DMS79 treated with DMSO at 0.1 percent for 48 hours (cell line): ENCODE data around the gene CNPY4.

ENCODE experiments used
- DNase-seq: peaks from one replicate; lab custom pipeline; 2025; lab: John Stamatoyannopoulos, UW

Gene CNPY4

DNA sequence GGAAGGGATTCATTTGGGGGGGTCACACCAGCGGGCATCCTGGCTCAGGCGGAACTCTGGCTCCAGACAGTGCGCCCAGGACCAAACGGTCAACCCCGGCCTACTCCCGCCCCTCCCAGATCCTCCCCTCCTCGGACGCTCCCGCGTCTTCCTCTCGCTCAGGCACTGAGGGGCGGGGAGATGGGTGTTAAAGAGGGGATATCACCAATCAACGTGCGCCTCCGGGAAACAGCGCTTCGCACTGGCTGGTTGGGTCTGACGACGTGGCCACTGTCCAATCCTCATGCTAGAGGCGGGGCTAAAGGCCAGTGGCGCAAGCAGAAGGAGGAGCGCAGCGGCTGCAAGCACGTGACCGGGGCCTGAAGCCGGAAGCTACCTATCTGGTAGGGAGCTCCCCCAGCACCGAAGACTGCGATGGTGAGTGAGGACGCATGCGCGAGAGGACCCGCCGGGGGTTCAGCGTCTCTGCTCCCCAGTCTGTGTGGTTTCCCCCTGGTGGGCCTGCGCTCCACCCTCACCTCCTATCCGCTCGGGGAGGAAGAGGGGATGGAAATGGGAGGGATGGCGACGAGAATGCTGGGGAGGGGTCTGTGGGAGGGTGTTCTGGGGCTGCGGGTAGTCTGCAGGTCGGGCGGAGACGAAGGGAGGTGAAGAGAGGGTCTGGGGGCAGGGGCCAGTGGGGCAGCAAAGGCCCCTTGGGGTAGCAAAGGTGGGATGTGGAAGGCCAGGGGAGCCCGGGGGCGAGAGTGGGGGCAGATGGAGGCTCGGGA lies 29.3 kb downstream of the CNPY4 start, which contains the start of gene LAMTOR4:
LAMTOR4 (plus strand) TSS at position 360 of the 770 bp plus-strand sequence; CDS start at position 415, 55 bp downstream.
- DNase-seq: peak; percentile 99

DNA sequence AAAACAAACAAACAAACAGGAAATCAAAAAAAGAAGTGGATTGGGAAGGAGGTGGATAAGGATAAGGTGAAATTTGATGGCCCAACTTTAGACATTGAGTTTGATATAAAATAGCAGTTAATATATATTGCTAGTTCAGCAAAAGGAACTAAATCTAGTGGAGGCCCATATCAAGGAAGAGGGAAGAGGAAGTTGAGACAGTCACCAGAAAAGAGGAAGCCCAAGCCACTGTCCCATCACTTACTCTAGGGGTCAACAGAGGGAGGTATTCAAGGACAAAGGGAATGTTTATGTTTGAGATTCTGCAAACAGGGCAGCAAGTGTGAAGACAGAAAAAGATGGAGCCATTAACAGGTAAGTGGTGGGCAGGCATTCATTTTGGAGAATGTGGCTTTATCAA lies 33.0 kb downstream of the CNPY4 start:
- DNase-seq: no peak

DNA sequence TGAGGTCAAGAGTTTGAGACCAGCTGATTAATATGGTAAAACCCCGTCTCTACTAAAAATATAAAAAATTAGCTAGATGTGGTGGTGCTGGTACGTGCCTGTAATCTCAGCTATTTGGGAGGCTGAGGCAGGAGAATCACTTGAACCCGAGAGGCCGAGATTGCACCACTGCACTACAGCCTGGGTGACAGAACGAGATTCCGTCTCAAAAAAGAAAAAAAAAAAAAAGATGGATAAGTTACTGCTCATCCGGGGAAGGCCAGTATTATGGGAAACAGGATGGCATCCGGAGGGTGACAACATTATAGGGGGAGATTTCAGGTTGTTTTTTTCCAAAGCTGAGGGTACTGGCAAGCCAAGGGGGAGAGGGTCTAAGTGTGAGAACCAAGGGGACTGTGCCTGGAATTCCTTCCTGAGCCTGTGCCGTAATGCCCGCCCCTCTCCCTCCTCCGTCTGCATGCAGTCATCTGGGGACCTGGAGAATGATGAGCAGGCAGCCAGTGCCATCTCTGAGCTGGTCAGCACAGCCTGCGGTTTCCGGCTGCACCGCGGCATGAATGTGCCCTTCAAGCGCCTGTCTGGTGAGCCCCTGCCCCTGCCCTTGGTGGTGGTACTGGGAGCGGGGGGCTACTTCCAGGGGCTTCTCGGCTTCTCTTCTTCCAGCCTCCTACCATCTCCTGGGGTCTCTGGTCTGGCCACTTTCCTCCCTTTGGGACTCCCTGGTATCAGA lies 33.7 kb downstream of the CNPY4 start:
- no peak for DNase-seq

DNA sequence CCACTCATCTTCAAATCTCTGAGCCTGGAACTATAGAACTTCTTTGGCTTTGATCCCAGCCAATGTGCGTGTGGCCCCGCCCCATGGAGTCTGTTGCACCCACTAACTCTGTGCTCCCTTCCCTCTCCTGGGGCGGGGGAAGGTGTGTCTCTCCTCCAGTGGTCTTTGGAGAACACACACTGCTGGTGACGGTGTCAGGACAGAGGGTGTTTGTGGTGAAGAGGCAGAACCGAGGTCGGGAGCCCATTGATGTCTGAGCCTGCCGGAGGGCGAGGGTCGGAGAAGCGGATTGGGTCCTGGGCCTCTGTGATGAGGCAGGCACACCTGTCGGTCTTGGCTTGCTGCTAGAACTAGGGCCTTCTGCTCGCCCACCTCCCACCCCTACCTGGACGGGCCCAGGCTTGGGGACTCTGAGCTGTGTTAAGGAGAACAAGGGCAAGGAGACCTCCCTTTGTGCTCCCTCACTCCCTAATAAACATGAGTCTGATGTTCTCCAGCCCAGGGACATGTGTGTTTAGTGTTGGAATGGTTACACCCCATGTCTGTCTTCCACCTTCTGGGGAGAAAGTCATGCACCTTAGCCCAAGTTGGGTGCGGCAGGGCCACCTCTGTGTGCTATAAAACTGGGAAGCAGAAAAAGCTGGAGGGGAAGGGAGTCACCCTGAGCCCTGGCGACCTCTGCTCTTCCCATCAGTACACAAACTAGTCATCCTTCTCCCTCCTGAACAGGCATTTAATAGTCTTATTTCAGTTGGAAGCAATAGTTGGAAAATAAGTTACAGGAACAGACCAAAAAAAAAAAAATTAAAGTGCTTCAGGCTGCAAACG lies 34.5 kb downstream of the CNPY4 start:
- DNase-seq: no peak

DNA sequence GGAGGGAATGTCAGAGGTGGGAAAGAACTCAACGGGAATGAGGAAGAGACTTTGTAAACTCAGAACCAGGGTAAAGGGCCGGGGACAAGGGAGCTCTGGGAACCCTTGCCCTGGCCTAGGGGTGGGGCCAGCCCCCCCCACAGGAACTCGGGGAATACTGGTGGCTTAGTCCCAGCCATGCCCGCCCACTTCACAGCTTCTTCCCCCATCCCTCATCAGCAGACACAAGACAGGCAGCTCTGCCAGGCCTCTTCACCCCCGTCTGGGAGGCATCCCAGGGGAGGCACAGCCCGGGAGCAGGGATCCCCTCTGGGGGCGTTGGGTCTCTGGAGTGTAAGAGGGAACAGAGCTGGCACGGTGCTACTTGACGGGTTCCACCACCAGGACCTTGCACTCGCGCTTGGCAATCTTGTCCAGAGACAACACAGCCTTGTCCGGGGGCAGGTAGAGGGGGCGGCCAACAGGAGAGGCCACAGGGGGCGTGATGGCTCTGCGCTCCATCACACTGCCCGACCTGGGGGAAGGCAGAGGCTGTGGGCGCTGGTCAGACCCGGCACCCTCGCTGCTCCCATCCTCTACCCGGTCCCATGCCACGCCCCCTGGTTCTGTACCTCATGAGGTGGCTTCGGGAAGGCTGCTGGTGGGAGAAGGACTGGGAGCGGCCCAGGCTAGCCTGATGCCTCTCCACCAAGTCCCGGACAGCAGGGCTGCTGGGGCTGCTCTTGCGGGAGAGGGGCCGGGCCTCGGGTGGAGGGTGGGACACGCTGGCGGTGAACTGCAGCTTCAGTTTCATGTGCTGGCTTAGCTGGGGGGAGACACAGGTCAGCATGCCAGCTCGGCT lies 35.4 kb downstream of the CNPY4 start:
- no peak for DNase-seq

DNA sequence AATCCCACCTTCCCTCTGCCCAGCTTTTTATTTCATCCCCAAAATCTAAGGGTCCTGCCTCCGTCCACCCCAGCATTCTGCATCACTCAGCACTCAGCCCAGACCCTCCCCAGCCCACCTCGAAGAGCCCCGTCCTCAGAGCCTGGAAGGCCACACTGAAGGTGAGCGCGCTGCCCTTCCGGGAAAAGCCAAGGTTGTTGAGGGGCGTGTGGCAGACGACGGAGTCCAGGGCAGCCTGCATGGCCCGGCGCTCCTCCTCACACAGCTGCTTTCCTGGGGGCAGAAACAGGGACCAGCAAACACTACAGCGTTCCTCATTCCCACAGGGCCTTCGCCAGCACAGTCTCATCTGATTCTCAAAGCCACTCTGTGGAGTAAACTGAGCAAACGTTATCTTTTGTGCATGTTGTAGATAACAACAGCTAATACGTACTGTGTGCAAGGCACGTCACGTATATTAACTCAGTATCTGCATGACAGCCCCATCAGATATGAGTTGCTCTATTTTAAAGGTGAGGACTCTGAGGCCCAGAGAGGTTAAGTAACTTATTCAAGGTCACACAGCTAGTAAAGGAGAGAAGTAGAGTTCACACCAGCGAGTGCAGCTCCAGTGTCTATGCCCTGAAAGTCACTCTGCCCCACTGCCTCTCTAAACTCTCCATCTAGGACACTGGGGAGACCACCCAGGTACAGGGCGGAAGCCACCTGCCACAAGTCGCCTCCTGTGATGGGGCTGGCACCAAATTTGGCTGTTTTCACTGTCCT lies 36.3 kb downstream of the CNPY4 start:
- no peak for DNase-seq

DNA sequence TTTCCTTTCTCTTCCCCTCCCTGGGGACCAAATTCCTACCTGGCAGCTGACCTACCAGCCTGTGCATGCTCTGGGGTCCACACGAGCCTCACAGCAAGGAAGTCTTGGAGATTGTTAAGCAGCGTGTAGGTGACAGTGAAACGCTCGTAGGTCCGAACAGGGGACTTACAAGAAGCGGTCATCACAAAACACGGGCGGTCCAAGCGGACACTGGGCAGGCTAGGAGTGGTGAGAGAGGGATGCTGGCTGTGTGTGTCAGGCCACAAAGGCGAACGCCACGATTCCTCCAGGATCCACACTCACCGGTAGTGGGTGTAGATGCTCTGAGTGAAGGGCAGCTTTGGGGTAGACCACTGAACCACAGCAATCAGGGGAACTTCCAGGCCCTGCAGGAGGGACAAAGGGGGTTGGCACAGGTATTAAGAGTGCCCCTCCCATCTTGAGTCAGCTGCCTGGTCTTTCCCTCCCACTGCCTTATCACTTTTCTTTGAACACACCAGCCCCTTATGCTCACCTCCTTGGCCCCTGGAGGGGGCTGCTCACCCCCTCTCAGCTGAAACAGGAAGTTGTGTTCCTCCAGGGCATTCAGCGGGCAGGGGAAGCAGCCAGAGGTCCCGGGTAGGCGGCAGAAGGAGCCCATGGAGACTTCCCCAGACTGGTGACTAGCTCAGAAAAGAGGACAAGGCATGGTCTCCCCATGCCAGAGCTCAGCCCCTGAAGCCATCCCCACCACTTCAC lies 37.1 kb downstream of the CNPY4 start:
- no peak for DNase-seq

DNA sequence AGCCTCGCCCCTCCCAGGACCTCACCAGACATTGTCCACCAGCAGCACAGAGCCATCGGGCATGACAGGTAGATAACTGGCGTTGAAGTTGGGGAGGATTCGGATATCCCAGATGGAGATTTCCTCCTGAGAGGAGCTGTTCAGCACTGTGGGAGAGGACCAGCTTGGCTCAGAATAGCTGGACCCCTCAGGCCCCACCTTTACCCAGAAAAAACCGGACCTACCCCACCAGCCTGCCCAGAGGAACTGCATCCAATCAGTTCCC lies 37.6 kb downstream of the CNPY4 start:
- DNase-seq: no peak

DNA sequence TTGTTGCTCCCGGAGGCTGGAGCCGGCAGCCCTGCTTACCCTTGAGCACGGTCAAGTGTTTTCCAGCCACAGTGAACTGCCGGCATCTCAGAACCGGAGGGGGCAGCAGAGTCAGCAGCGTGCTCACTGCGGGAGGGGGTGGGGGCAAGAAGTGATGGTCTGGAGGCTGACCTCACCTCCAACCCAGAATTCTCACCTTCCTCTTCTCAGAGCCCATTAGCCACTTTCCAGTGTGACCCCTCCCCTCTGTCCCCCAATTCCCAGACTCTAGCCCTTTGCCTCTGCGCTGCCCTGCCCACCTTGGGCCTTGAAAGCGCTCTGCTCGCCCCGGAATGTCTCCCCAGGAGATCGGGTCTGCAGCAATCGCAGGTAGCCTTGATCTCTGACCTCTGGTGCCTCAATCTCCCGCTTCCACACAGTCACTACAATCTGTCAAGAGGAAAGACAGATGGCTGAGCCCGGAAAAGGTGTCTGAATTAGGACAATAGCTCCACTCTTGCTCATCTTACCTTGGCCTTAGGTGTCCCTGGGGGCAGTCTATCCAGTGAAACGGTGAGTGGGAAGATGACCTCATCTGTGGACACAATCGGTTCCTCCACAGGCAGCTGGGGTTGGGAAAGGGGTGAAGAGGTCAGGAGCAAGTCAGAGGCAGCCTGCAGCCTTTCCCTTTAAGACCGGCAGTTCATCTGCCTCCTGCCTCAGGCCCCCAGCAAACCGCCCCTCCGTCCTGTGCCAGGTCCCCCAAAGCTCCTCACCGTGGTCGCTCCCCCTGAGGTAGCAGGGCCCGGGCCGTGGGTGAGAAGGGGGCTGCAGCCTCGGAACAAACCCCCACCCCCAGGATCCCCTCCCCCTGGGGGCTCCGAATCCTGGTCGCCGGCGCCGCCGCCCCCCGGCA lies 38.1 kb downstream of the CNPY4 start:
- DNase-seq: no peak

DNA sequence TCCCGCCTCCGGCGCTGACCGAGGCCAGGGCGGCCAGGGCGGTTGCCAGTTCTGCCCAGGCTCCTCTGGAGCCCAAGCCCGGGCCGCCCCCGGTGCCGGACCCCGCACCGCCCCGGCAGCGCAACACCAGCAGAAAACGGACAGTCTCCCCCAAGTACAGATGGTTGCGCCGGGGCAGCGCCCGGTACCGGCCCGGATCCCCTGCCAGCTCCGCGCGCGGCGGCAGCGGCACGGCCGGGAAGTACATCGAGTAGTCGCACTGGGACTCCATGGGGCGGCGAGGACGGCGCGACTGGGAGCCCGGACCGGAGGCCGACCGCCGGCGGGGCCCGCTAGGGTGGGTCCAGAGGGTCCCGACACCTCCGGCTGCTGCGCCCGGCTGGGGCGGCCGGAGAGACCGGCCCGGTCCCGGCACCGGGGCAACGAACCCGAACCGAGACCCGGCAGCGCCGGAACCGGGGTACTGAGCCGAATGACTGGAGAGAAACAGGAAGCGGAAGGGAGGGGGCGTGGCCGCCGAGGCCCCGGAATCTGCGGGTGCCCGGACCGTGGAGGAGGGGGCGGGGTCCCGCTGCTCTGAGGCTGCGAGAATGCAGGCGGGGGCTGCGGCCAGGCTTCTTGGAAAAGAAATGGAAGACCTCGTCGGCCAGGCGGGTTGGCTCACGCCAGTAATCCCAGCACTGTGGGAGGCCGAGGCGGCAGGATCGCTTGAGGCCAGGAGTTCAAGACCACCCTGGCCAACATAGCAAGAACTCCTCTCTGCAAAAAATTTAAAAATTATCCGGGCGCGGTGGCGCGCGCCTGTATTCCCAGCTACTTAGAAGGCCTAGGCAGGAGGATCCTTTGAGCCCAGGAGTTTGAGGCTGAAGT lies 39.0 kb downstream of the CNPY4 start, which contains the start of gene TRAPPC14:
TRAPPC14 (minus strand) TSS at position 495 of the 870 bp plus-strand sequence; CDS start at position 271, 224 bp downstream.
- DNase-seq: peak; percentile 83

DNA sequence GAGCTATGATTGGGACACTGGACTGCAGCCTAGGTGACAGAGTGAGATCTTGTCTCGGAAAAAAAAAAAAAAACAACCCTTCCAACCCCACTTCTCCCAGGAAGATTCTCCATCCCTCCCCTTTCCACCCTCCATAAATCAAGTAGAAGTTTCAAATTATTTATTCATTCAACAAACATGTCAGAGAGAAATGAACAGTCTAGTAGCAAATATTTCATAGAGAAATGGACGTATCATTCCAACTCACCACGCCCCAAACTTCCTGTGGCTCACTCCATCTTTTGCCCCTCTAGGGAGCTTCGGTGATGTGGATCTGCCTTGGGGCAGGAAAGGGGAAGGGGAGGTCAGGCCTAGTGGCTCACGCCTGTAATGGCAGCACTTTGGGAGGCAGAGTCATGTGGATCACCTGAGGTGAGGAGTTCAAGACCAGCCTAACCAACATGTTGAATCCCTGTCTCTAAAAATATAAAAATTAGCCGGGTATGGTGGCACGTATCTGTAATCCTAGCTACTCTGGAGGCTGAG lies 39.7 kb downstream of the CNPY4 start:
- no peak for DNase-seq

DNA sequence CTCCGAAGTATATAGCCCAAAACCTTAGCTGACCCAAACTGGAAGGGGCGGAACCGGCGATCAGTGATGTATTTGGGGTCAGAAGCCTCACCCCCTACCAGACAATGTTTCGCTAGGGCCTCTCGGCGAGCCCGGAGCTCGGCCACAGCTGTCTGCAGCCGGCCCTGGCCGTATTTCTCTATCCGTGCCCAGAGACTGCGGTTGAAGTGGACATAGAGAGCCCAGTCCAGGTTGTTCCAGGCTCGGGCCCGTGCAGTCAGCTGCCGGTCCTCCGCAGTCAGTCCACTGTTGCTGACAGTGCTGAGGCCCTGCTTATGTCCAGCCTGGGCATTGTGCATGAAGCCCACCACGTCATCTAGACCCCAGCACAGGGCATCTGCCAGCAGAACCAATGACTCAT lies 40.6 kb downstream of the CNPY4 start:
- DNase-seq: no peak

DNA sequence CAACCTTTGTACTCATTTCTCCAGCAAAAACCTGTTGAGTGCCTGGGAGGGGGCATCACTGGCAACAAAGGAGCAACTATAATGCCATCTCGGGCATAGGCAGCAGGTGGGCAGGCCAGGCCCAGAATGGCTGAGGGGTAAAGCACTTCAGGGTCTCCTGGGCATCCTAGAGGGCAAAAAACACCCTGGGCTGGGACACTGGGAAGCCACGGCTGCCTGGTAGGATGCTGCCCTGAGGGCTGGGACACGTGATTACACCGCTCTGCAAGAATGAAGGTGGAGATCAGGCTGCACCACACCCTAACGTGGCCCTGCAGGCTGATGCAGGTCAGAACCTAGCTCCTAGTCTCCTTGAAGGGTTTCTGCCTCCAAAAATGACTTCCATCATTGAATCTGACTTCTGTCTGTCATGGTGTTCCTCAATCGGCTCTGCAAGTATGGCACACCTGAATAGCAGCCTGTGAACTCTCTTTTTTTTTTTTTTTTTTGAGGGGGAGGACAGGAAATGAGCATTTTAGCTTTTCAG lies 43.6 kb downstream of the CNPY4 start:
- no peak for DNase-seq

DNA sequence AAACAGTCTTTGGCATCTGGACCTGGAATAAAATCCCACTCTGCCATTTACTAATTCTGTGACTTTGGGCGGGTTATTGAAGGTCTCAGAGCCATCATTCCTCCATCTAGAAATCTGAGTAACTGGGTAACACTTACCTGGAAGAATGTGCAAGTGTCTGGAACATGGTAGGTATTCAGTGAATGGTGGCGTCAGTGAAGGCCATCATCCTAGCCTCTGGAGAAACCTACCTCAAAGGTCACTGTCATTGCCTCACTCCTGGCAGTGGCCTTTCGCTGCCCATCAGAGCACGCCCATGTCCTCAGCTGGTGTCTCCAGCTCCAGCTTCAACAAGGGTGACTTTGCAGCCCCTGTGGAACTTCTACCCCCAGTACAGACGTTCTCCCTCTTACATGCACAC lies 44.4 kb downstream of the CNPY4 start:
- DNase-seq: no peak

DNA sequence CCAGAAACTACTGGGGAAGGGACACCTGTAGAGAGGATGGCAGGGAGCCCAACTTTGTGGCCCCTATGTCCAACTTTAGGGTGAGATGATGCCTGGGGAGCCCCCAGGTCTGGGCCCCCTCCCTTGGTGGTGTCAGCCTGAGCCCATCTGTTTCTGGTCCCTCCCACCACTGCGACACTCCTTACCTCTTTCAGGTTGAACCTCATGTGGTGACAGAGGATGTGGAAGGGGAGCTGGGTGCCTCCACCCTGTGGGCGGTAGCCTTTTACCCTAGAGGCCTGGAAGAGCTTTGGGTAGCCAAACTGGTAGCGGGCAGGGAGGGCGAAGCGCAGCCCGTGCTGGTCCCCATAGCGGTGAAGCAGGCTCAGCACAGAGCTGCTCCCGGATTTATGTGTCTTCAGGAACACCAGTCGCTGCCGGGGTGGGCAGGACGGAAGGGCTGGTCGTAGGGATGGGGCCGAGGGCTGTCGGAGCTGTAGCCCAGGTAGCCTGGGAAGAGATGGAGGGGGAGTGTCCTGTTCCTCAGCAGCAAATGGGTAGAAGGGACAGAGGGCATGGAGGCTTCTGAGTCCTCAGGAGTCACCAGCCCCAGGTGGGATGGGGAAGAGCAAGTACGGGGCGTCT lies 47.0 kb downstream of the CNPY4 start:
- DNase-seq: no peak

DNA sequence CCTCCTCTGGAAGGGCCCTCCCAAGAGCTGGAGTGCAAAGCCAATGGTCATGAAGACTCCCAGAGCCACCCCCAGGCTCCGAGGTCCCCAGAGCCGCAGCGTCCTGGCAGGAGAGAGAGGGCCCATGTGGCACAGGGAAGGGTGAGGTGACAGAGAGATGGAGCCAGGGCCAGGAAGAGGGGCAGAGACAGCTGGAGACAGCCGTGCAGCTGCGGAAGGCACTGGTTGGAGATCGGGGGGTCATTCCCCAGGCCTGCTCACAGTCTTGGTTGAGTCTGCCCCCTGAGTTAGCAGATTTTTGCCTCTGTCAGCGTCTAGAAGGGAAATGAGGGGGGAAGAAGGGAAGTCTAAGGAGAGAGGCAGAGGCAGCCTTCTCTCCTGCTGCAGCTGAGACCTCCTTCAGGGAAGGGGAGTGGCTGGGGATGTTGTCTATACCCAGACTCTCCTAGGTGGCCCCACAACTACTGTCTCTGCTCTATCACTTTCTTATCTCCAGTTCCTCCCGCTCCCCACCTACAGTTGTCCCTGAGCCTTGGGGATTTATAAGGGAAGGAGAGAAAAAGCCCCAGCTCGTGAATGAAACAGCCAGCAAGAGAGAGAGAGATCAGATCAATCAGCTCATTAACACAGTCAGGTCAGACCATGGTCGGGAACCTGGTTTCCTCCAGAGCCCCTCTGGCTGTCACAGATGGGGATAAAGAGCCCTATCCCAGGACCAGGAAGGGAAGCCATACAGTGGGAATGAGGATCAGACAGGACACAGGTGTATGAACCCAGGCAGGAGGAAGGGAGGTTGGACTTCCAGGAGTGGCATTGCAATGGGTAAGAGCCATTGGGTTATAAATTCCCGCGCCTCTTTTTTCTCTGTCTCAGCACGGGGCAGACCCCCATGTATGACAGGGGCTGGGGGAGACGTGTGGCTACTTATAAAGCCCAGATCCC lies 47.8 kb downstream of the CNPY4 start:
- no peak for DNase-seq
